ENCODE measurements around the gene GABRR1. TPM values are rescaled to one million over a fixed set of nuclear protein-coding genes. Genes with fewer than 3 reads are reported as not detected.

Gene GABRR1
- total and polyA plus RNA-seq, 2 of the 13 experiments (the other 11 are each of a cell fraction or from before 2014, with no cell fraction given): not detected

- no peak for TF ChIP-seq PREB (CRISPR knock-in tag; IDR thresholded peaks at IDR 0.05)
- no peak for TF ChIP-seq ZBTB14 (CRISPR knock-in tag; IDR thresholded peaks at IDR 0.05)
- no peak for TF ChIP-seq ZNF660 (CRISPR knock-in tag; IDR thresholded peaks at IDR 0.05; ENCODE audit: borderline replicate concordance, low read depth)
- TF ChIP-seq ZNF234 (CRISPR knock-in tag; conservative IDR thresholded peaks at IDR 0.05): no peak
- no peak for TF ChIP-seq E2F2 (CRISPR knock-in tag; IDR thresholded peaks at IDR 0.05; ENCODE audit: borderline replicate concordance)
- TF ChIP-seq MLX (CRISPR knock-in tag; IDR thresholded peaks at IDR 0.05): no peak
- TF ChIP-seq KMT2A (CRISPR knock-in tag; IDR thresholded peaks at IDR 0.05): no peak
- TF ChIP-seq CC2D1A (CRISPR knock-in tag; IDR thresholded peaks at IDR 0.05): no peak
- no peak for TF ChIP-seq KAT2B (IDR thresholded peaks at IDR 0.05; ENCODE audit: borderline replicate concordance, low read depth, low read length)
These were observed 25.6 kb upstream of the GABRR1 start (continued) for GRCh38 chr6:89242574-89243330.
